Uterus (tissue), 2 donors: ENCODE results near the gene RSAD2.

Experiments
- CTCF ChIP-seq, 4 experiments: fragments of 200-600 bp in 2 of 4; fragments of 450-650 bp in 2 of 4; sonication (generic) in 2 of 4; IDR thresholded peaks; one replicate each; pipeline ENCODE4 v1.5.1; 2016 to 2019; ENCODE audit warnings: antibody characterized with exemption in 4 of 4, mild to moderate bottlenecking in 2 of 4, moderate library complexity in 1 of 4
- POLR2A ChIP-seq, 2 donors: fragments of 450-650 bp; IDR thresholded peaks; one replicate each; pipeline ENCODE4 v1.6.1; 2016; ENCODE audit warnings: antibody characterized with exemption in 2 of 2, mild to moderate bottlenecking in 1 of 2, moderate library complexity in 1 of 2

GRCh38 chr2:6876309-6876708 lies 1.3 kb upstream of the RSAD2 start:
- TF ChIP-seq CTCF (IDR thresholded peaks at IDR 0.05) (no peak), POLR2A (IDR thresholded peaks at IDR 0.05) (no peak)
